Stimulated activated CD4-positive, alpha-beta T cell treated with anti-CD3 and anti-CD28 coated beads, Interleukin-15, amount 100 ng/mL, for 24 hours (primary cell): Measurements from ENCODE around the gene PTPRE.

Source experiments
- DNase-seq: peaks from one replicate; pipeline ENCODE4 v3.0.0-alpha.2; 2020

The PTPRE gene

GRCh38 chr10:127962205-127962604 lies 55.3 kb downstream of the PTPRE start:
- no peak for DNase-seq

GRCh38 chr10:127963136-127963535 lies 56.2 kb downstream of the PTPRE start:
- no peak for DNase-seq

DNA sequence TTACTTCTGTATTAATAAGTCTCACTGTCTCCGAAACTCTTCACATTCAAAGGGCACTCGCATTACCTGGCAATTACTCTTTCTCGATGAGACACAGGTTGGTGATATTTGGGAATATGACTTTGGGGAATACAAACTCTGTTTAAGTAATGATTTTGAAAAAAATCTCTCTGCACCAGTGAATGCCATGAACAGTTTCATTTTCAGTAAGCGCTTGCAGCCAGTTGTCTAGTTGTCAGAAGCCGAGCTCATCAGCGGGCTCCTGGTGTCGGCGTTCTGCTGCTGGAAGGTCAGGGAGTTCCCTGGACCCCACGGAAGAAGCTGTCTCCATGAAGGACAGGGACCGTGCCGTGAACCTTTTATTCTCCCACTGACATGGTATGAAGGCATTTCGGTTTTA lies 57.7 kb downstream of the PTPRE start:
- no peak for DNase-seq

DNA sequence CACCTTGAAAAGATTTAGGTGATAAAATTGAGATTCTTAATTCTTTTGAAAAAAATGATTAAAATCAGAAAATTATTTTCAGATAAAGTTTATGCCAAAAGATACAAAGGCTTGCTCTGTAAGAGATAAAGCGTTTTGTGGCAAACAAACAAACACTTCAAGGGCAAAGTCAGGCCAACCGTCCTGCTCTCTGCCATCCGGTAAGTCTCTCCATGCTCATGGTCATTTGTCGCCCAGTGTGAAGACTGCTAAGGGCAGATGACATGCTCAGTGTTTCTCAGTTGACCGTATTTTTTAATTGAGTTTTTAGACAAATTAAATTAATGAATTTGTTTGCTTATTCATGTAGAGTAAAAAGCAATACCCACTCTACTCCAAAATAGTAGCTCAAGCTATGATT lies 60.0 kb downstream of the PTPRE start:
- DNase-seq = no peak

DNA sequence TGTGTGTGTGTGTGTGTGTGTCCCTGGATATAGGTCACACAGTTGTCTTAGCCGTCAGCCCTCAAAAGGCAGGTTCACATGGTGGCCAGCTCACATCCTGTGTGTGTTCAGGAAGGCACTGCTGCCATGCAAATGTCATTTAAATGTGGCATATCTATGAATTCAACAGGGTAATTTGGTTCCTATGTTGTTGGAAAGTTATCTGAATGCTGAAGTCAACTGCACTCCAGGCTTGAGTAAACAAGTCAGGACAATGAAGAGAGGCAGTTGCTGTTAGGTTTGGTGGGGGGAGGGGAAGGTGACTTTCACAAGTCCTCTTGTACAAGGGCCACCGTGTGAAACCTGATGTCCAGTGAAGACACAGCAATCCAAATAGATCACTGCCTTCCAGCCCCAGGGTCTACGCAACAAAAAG lies 61.1 kb downstream of the PTPRE start:
- no peak for DNase-seq

- DNase-seq = no peak
These were observed 61.8 kb downstream of the PTPRE start for GRCh38 chr10:127968659-127969058.

GRCh38 chr10:127971101-127971946 lies 64.4 kb downstream of the PTPRE start:
- no peak for DNase-seq

GRCh38 chr10:127971963-127972615 lies 65.2 kb downstream of the PTPRE start:
- no peak for DNase-seq

DNA sequence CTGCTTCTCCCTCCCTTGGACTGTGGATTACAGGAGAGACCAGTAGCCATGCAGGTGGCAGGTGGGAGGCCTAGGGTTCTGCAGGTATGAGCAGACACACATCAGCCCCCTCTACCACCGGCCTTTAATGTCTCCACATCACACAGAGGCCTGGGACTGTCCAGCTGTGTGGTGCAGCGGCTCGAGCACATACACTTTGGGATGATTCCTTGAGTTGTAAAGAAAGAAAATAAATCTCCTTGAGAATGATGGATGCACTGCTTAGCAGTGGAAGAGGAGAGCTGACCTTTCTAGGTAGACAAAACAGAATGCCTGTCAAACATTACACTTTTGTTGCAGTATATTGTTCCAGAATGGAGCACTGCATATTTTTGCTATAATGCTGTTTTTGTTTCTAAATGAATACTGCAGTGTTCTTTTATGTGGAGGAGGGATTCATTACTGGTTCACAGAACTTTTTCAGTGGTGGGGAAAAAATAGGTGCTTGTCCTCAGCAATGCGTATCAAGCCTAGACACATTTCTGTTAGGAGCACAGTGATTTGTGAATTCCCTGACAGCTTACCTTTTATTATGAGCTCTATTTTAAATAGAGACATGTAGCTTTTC lies 66.0 kb downstream of the PTPRE start:
- no peak for DNase-seq

- DNase-seq = no peak
These were observed 66.9 kb downstream of the PTPRE start for GRCh38 chr10:127973791-127974311.

GRCh38 chr10:127974911-127975310 lies 68.0 kb downstream of the PTPRE start:
- DNase-seq = no peak

GRCh38 chr10:127976286-127976685 lies 69.4 kb downstream of the PTPRE start:
- no peak for DNase-seq

DNA sequence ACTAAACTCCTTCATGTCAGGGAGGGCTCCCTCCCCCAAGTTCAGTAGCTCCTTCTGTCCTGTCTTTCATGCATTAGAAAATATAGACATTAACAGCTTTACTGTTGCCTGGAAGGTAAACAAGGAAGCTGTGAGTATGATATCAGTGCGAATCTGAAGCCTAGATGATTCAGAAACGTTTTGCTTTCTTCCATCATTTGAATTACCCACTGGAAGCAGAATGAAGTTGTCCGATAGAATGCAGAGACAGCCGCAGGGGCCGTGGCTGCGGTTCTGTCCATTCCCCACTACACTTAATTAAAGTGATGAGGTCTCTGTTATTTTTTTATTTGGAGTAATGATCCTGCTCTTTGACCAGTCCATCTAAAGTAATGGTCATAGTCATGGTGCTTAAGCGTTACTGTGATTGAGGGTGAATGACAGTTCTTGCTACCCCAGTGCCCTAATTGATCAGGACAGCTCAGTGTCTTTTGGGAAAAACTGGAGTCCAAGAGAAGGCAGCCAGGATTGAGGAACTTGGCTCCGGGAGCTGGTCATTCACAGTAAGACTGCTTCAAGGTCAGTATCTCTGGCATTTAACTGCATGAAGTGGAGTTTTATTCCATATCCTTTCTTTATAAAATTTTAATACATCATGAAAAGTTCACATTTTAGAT lies 69.9 kb downstream of the PTPRE start:
- DNase-seq = no peak

DNA sequence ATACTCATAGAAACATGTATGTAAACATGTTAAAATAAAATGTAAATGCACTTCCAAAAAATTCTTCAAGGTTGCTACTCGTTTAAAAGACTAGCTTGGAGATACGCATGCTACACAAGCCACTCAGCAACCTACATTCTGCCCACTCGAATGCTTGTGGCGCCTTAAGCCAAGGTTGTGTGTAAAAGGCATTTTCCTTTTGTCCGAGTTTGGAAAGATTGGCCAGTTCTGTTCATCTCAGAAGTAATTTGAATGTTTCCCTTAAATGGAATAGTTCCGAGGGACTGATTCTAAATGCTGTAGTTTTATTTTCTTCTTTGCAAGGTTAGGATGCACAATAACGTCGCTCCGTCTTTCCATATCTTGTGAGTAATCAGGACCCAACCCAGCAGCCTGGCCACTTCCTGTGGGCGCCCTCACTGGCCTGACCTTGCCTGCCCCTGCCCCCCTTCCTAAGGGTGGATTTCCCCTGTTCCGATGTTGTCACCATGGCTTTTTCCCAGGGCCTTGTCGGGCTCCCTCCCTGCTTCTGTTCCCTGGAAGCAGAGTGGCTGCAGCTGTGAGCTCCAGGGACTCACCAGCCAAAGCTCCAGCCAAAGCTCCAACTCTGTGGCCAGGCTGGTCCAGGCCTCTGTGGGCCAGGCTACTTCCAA lies 70.6 kb downstream of the PTPRE start:
- DNase-seq = peak; percentile 15

GRCh38 chr10:127978481-127978880 lies 71.6 kb downstream of the PTPRE start:
- no peak for DNase-seq

DNA sequence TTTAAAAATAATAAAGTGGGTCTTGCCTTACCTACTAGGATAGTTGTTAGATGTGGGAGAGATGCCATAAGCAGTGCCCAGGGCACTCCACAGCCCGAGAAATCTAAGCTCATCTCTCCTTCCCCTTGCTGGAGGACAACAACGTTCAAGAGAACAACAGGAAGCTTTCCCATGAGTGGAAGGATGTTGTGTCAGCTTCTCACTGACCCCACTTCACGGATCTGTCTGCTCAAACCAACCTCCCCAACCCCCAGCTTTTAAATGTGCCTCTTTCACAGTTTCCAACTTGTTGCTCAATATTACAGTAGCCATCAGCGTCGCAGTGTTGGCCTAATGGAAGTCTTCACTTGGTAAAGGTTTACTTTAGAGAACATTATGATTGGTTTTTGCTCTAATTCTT lies 72.1 kb downstream of the PTPRE start:
- no peak for DNase-seq

GRCh38 chr10:127979566-127979965 lies 72.7 kb downstream of the PTPRE start:
- no peak for DNase-seq

- no peak for DNase-seq
These were observed 74.0 kb downstream of the PTPRE start for GRCh38 chr10:127980898-127981297.

GRCh38 chr10:127982601-127983000 lies 75.7 kb downstream of the PTPRE start:
- DNase-seq = no peak

DNA sequence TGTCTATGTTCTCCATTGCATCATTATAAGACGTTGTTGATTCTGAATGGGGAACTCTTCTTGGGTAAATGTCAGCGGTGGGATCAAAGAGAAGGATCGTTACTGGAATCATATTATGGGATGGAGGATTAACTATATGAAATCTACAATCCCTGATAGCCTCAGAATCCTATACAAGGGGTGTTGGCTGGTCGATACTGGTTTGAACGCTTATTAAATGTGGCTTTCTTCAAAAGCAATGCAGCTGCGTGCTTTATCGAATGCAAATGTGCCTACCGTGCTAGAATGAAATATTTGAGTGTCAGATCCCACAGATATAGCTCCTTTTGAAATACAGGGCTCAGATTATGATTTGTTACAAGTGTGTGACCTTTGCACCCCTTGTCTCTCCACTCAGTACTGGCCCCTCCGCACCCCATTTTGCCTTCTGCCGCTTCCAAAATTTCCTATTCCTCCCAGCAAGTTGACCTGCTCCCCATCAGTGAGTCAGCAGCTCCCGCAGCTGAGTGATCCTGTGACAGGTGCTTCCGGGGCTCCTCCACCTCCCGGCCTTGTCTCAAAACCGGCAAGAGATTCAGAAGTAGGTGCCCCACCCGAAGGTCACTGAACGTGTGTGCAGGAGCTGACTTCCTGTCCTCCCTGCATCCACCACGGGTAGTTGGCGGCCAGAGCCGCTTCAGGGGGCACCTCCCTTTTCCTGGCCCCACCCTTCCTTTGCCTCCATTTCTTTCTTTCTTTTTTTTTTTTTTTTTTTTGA lies 76.6 kb downstream of the PTPRE start:
- no peak for DNase-seq

DNA sequence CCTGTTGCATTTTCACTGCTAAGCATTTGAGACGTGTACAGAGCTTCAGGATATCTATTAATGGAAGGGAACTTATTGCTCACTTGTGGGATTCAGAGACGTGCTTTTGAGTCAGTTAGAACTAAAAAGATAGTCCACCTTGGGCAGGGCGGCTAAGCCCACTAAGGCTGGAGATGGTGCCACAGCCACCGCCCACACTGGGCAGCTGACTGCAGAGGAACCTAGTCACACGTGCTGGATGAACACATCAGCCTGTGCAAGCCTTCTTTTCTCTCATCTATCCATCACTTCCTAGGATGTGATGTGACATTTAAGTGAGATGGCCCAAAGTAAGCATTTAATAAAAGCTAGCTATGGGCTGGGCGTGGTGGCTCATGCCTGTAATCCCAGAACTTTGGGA lies 78.0 kb downstream of the PTPRE start:
- DNase-seq = no peak
